Activated CD4-positive, alpha-beta T cell treated with anti-CD3 and anti-CD28 coated beads, Interleukin-2, amount 50 U/mL, for 4 hours (primary cell): ENCODE results near the gene NRAS.

Experiments
- DNase-seq, 2 experiments: peaks; one replicate each; pipeline ENCODE4 v3.0.0-alpha.2; 2020

The NRAS gene

GRCh38 chr1:114723915-114724314, 7.3 kb upstream of the NRAS start:
- no peak for DNase-seq

GRCh38 chr1:114723457-114723856, 6.9 kb upstream of the NRAS start:
- DNase-seq: no peak

GRCh38 chr1:114720492-114720891, 3.9 kb upstream of the NRAS start:
- DNase-seq: no peak

GRCh38 chr1:114719424-114719787, 2.8 kb upstream of the NRAS start:
- DNase-seq: no peak

- no peak for DNase-seq
Observed at GRCh38 chr1:114718661-114719423, 2.3 kb upstream of the NRAS start.

GRCh38 chr1:114715952-114716303, 643 bp downstream of the NRAS start:
- DNase-seq: no peak

GRCh38 chr1:114712977-114713376, 3.6 kb downstream of the NRAS start:
- no peak for DNase-seq

GRCh38 chr1:114710360-114710759, 6.2 kb downstream of the NRAS start:
- no peak for DNase-seq

GRCh38 chr1:114707604-114708003, 9.0 kb downstream of the NRAS start:
- DNase-seq: no peak

GRCh38 chr1:114703242-114703641, 13.3 kb downstream of the NRAS start:
- no peak for DNase-seq

GRCh38 chr1:114702737-114703136, 13.8 kb downstream of the NRAS start:
- DNase-seq: no peak

GRCh38 chr1:114701931-114702330, 14.6 kb downstream of the NRAS start:
- DNase-seq: no peak

GRCh38 chr1:114700036-114700600, 16.5 kb downstream of the NRAS start:
- DNase-seq: no peak

- no peak for DNase-seq
Observed at GRCh38 chr1:114696810-114697209, 19.8 kb downstream of the NRAS start.

GRCh38 chr1:114695430-114696058, 21.0 kb downstream of the NRAS start, which contains the start of gene AMPD1:
Gene AMPD1 (minus strand): TSS chr1:114695546. CDS start chr1:114695471, 75 bp downstream.
- no peak for DNase-seq

GRCh38 chr1:114694540-114695310, 21.8 kb downstream of the NRAS start:
- no peak for DNase-seq

- no peak for DNase-seq
Observed at GRCh38 chr1:114692947-114693346, 23.6 kb downstream of the NRAS start.

GRCh38 chr1:114691061-114691460, 25.5 kb downstream of the NRAS start:
- DNase-seq: no peak

- DNase-seq: no peak
Observed at GRCh38 chr1:114690148-114690547, 26.4 kb downstream of the NRAS start.

- no peak for DNase-seq
Observed at GRCh38 chr1:114688526-114688925, 28.0 kb downstream of the NRAS start.

- DNase-seq: no peak
Observed at GRCh38 chr1:114685851-114686250, 30.7 kb downstream of the NRAS start.

- no peak for DNase-seq
Observed at GRCh38 chr1:114677691-114678090, 38.9 kb downstream of the NRAS start.

GRCh38 chr1:114676115-114676514, 40.5 kb downstream of the NRAS start:
- DNase-seq: no peak

- DNase-seq: no peak
Observed at GRCh38 chr1:114671939-114672275, 44.7 kb downstream of the NRAS start.
